Pons (tissue), 1 donor: ENCODE results near the gene PALB2.

Experiments
- DNase-seq: peaks from one replicate; pipeline ENCODE4 v3.0.0-alpha.2; 2016; ENCODE audit warnings: low spot score

The PALB2 gene

DNA sequence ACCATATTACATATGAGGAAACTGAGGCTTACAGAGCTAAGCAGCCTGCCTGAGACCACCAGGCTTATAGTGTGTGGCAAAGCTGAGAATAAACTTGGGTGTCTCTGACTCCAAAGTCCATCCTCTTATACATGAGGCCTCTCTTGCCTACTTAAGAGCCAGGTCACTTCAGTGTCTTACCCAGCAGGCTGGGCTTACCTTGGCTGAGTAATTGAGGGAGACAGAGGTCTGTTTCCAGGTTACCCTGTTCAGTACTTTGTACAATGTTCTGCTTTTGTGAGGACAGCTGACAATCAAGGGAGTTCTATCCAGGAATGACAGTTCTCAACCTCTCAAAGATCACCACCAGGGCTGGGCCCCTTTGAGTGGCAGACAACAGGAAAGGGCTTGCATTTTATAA lies 59.3 kb downstream of the PALB2 start:
- DNase-seq = no peak

DNA sequence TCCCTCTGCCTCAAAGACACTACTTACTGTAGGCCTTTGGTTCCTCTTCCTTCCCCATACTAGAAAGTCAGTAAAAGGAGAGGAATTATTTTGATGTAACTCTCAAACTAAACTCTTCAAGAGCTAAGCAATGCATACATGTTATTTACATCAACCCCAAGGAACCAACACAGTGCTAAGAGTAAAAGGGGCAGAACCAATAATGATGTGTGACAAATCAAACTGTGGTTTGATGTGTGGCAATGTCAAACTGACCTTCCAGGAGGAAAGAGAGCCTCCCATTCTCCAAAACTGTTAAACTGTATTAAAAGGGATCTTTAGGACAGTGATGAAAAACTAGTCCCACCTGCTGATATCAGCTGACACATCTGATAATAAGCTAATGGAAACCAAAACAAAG lies 60.7 kb downstream of the PALB2 start:
- DNase-seq = no peak

GRCh38 chr16:23579371-23579770 lies 61.7 kb downstream of the PALB2 start:
- DNase-seq = no peak

- peak; percentile 81 for DNase-seq
Measured at GRCh38 chr16:23578101-23578830, 62.8 kb downstream of the PALB2 start.

DNA sequence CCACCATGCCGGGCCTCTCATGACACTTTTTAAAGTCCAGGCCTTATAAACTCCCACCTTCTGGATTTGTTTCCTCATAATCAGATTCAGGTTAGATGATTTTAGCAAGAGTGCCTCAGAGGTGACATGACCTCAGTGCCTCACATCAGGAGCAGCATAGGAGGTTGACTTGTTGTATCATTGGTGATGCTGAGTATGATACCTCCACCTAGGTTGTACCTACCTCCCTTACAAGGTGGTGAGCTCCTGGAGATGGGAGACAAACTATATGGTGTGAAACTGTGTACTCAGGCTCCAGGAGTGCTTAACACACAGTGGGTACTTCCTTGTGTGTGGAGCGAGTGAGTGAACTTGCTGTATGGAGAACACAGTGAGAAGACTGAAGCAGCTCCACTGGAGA lies 63.6 kb downstream of the PALB2 start:
- DNase-seq = no peak

DNA sequence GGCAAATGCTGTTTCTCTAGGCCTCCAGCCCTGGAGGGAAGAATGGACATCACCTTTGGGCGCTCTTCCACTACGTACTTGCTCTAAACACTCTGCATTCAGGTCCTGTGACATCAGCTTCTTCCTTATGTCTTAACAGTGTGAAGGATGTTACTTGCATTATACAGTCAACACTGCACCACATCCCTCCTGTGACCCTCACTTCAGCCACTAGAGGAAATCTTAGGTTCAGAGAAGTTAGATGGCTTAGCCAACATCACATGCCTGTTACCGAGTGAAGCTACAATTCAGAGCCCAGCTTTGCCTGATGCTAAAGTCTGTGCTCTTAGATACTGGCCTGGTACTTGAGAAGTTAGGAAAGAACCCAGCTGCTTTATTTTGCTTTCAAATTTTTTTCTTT lies 65.3 kb downstream of the PALB2 start:
- DNase-seq = no peak

- DNase-seq = no peak
Measured at GRCh38 chr16:23573817-23574216, 67.3 kb downstream of the PALB2 start.

DNA sequence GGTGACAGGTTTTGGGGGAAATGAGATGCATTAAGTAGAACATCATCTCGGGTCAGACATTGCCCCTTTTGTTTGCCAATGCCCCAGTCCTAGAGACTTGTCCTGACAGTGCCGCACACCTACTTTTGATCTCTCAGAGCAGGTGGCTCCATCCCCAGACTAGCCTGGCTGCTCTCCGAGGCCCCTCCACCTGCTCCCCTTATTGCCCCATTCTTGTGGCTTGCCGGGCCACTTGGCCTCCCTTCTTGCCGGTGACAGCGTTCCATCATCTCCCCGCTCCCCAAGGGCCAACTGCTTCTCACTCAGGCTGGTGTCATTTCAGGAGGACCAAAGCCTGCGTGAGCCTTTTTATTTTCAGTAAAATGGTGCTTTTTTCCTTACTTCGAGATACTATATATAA lies 68.7 kb downstream of the PALB2 start:
- no peak for DNase-seq

DNA sequence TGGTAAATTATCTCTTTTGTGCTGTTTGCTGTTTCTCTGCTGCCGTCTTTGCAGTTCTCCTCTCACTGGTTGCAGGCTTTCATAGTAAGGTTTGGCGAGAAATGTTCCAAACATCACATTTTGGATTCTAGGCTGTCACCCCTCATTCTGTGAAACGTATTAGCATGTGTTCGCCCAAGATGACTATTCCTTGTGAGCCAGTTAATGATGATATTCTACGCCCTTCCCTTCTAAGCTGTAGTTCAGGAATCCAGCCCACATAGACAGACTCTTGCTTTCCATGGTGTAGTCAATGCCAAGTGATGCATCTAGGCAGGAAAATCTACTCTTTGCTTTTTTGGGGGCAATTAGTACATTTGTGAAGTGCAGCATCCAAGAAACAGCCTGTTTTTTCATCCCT lies 69.2 kb downstream of the PALB2 start:
- no peak for DNase-seq

DNA sequence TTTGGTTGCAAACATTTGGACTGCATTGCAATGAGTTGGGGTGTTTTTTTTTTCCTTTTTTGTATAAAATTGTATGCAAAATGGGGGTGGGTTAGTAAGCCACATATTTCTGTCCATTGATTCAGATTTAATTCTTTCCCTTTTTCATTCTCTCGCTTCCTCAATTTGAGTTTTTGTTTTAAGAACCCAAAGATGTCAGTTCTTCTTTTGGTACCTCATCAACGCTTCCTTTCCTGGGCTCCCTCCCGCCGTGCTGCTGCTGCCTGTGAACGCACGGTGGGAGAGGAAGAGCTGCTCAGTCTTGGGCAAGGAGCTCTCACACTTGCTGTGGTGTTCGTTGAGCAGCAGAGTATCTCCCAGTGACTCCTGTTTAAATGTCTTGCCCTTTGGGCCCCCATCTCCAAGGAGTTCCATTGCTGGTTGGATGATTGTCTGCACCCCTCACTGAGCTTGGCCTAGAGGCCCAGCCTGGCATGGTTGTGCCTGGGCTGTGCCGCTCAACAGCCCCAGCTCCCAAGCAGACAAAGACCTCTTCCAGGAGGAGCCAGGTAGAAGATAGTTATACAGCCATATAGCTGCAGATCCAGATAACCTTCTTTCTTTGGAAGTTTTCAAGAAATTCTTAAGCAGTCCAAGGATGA lies 70.0 kb downstream of the PALB2 start:
- peak; percentile 59 for DNase-seq

DNA sequence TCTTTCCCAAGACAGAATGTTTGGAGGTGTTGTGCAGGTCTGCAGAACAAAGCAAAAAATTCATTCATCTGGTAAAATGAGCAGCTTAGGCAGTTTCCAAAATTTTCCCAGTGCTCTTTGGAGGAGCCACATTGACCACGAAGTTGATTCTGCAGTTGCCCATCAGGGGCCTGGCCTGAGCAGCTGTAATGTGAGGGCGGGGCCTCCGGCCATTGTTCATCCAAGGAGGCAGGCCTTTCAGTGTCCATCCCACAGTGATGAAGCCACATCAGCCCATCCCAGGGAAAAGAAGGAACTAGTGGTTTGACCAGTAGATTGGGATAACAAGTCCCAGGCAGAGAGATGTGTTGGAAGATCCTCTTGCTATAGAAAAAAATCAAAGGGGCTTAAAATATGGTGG lies 73.5 kb downstream of the PALB2 start:
- DNase-seq = no peak

DNA sequence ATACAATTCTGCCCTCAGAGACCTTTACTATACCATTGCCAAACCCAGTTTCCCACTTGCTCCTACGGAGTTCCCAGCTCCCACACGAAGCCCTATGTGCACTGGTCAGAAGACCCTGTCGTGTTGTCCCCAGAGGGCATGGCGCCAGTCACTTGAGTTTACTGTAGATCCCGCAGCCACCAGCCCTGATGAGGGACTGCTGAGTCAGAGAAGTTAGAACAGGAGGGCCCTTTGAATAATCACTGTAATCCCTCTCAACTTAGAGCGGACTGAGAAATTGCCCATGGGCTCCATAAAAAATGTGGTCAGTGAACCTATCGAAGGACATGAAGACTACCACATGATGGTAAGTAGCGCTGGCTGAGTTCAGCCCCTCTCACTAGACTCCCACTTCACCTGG lies 74.4 kb downstream of the PALB2 start:
- DNase-seq = no peak

GRCh38 chr16:23564575-23565363 lies 76.3 kb downstream of the PALB2 start:
- no peak for DNase-seq

- DNase-seq = no peak
Measured at GRCh38 chr16:23563186-23563585, 77.9 kb downstream of the PALB2 start.

DNA sequence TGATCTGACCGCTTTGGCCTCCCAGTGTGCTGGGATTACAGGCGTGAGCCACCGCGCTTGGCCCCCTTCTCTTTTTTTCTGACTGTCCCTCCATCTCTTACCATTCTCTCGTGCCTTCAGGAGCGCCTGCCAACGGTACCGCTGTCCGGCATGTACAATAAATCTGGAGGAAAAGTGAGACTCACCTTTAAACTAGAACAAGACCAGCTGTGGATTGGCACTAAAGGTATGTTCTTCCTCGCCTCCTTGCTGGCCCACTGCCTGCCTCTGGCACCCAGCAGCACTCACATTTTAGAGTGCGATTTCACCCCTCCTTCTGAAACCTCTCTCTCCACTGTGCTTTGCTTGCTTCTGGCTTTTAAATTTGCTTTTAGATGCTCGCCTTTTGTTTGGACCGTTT lies 78.6 kb downstream of the PALB2 start:
- no peak for DNase-seq

GRCh38 chr16:23561586-23561985 lies 79.5 kb downstream of the PALB2 start:
- no peak for DNase-seq

- peak; percentile 14 for DNase-seq
Measured at GRCh38 chr16:23557779-23558702, 83.1 kb downstream of the PALB2 start.

DNA sequence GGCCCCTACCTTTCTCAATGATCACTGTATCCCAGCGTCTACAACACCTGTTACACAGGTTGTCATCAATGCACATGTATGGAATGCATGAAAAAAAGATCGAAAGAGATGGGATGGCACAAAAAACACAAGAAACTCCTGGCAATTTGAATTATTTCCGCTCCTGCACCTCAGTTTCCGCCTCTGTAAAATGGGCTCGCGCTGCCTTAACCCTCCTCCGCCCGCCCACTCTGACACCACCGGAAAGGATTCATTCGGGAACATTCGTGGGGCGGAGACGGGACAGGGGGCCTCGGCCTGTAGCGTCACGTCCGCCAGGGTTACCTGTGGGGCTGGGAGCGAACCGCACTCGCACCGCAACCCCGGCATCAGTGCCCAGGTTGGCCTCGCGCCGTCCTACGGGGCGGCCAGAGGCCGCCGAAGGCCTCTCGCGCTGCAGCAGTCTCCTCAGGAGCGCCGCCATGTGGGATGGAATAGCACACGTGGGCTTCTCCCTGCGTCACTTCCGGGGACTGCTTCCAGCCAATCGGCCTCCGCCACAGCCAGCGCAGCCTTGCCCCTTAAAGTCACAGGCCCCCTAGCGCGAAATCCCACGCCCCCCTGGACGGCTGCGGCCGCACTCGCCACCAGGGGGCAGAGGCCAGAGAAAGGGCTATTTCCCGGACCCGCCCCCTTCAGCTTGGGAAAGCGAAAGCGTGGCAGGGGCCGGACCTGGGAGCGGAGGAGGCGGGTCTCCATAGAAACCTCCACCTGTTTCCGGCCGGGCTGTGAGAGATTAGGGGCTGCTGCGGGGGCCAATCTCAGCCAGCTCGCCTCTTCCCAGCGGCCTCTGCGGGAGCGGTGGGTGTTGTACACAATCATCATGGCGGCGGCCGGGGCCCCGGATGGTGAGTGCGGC lies 84.0 kb downstream of the PALB2 start, which contains the start of the genes EARS2 and UBFD1:
TSS of gene EARS2 (minus strand) at position 470 of the 898 bp plus-strand sequence. CDS start at position 463, 7 bp downstream.
TSS of gene UBFD1 (plus strand) at position 847 of the 898 bp plus-strand sequence. CDS start at position 863, 16 bp downstream.
- peak; percentile 97 for DNase-seq

DNA sequence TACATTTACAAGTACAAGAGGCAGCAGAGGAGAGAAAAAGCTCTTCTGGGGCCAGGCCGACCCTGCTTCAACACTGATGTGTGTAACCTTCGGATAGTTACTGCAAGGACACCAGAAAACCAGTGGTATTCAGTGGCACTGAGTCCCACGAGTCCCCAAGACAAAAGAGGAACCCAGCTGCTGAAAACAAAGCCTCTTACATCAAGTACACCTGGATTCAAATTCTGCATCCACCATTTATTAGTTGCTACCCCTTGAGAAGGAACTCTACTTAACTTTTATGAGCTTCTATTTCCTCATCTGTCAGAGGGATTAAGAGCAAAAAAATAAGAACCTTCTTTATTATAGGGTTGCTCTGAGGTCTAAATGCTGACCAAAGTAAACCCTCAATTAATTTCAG lies 86.6 kb downstream of the PALB2 start:
- DNase-seq = no peak
